GM12891 (cell line): ENCODE measurements around the gene VPS13A.

Experiments
- POLR2A ChIP-seq: IDR thresholded peaks from 2 replicates; pipeline ENCODE4 v1.6.1; 2011; ENCODE audit warnings: low read depth, low read length, control low read depth
- POLR2AphosphoS5 ChIP-seq: IDR thresholded peaks from 2 replicates; pipeline ENCODE4 v1.6.1; 2011; ENCODE audit warnings: low read depth, low read length, control low read depth
- POU2F2 ChIP-seq: IDR thresholded peaks from 2 replicates; pipeline ENCODE4 v1.6.1; 2011; ENCODE audit warnings: low read depth, mild to moderate bottlenecking, control low read depth, low read length, moderate library complexity
- SPI1 ChIP-seq: IDR thresholded peaks from 2 replicates; pipeline ENCODE4 v1.6.1; 2011; ENCODE audit warnings: low read depth, low read length, control low read depth
- TAF1 ChIP-seq: IDR thresholded peaks from 2 replicates; pipeline ENCODE4 v1.6.1; 2011; ENCODE audit warnings: low read depth, low read length, control low read depth

DNA sequence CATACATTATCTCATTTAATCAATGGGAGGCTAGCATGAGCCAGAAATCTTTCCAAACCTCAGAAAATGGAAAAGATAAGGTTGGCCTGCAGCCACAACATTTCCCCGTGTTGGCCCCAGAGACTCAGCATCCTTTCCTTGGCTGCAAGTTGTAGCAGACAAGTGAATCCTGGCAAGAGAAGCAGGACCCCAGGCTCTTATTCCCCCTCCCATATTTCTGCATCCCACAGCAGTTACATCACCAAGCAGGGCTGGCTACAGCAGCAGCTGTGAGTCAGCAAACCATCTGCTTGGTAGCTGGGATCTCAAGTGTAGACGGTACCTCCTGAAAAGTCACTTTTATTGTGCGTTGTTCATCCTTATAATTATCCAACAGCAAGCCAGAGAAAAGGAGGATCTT lies 258.4 kb downstream of the VPS13A start:
- TF ChIP-seq POLR2AphosphoS5: no peak
- no peak for TF ChIP-seq POLR2A
- no peak for TF ChIP-seq TAF1
- no peak for TF ChIP-seq POU2F2
- TF ChIP-seq SPI1: no peak
